GM10266 (cell line): ENCODE measurements around the gene TMEM119.

Experiments
- DNase-seq: peaks from one replicate; pipeline ENCODE4 v3.0.0; 2012; ENCODE audit errors: extremely low spot score
- TF ChIP-seq, protein P1 (sequence below): IDR thresholded peaks from 2 replicates; pipeline ENCODE4 v1.5.1; 2012; ENCODE audit warnings: mild to moderate bottlenecking, low read depth; ENCODE audit not compliant: control insufficient read depth, insufficient read depth; ENCODE audit errors: missing control alignments

Gene TMEM119

DNA sequence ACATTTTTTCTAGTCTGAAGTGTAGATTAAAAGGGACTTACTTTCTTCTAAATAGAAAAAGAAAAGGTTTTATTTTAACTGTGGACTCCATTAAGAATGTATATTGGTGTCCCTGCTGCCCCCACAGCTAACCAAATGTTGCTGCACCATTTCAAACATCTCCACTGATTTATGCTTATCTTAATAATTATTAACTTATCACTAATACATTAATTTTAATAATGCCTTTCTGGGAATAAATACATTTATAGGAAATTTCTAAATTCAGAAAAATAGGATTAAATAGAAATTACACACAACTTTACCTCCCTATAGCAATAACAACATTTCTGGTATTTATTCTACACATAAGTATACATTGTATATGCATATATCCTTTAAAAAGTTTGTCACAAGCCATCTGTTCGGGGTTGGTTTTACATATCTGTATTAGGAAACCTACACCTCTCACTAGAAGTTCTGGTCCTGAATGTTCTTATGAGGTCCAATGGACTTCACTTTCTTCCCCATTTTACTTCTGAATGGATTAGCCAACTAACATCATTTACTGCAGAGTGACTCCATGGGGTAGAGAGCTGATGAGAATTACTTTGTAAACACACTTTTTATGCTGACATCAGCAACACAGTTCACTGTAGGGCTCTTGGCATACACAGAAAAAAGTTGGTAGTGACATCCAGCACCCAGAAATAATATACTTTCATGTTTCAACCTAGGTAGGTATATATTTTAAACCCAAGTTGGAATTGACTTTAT is 45.2 kb upstream of the TMEM119 start:
- DNase-seq, result no peak
- TF ChIP-seq, protein P1, sequence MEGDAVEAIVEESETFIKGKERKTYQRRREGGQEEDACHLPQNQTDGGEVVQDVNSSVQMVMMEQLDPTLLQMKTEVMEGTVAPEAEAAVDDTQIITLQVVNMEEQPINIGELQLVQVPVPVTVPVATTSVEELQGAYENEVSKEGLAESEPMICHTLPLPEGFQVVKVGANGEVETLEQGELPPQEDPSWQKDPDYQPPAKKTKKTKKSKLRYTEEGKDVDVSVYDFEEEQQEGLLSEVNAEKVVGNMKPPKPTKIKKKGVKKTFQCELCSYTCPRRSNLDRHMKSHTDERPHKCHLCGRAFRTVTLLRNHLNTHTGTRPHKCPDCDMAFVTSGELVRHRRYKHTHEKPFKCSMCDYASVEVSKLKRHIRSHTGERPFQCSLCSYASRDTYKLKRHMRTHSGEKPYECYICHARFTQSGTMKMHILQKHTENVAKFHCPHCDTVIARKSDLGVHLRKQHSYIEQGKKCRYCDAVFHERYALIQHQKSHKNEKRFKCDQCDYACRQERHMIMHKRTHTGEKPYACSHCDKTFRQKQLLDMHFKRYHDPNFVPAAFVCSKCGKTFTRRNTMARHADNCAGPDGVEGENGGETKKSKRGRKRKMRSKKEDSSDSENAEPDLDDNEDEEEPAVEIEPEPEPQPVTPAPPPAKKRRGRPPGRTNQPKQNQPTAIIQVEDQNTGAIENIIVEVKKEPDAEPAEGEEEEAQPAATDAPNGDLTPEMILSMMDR, result no peak

DNA sequence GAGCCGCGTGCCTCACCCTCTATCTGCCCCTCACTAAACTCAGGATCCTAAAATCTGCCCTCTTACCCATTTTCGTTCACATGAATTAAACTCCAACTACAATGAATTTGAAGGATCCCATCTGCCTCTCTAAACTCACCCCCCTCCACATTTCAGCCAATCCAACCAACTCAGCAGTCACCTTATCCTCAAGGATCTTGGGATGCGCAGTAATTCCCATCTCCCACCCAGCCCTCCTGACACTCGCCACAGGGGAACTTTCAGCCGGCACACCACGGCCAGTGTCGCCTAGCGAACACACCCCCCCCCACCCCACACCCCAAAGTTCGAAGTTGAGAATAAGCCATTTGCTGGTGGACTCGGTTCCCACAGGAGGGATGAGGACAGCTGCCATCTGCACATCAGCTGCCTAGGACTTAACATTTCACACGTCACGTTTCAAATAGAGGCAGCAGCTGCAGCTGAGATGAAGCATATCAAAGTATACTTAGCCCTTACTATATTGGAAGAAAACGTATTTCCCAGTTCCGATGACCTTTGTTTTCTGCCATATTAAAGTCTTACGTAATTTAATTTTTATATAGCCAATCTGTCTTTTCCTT is 44.5 kb upstream of the TMEM119 start:
- DNase-seq, result no peak
- TF ChIP-seq, protein P1, result no peak

- TF ChIP-seq, protein P1, result no peak
- DNase-seq, result no peak
Observed at GRCh38 chr12:108641446-108642268, 43.8 kb upstream of the TMEM119 start.

DNA sequence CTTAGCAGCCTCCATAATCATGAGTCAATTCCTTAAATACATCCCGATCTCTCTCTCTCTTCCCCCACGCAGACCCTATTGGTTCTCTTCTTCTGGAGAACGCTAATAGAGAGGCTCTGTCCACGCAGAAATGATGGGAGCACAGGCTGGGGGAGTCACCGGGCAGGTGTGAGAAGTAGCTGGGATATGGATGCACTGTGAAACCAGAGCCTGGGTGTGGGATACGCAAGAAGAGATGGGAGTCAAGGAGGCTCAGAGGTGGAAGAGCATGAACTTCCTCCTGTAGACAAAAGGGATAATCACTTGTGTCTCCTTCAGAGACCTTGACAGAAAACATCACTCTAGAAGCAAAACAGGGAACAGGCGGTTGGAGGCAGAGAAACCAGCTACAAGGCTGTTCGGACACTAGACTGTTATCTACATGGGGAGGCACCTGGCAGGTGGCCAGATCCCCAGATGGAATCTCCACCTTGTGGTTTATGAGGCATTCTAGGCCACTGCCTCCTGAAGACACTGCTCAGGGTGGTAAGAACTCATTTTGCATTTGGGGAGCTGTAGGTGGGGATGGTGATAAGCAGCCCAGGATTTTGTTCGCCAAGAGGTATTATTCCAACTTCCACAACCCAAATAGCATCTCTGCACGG is 43.0 kb upstream of the TMEM119 start:
- no peak for DNase-seq
- TF ChIP-seq, protein P1, result no peak

- TF ChIP-seq, protein P1, result no peak
- DNase-seq, result no peak
Observed at GRCh38 chr12:108638997-108639822, 41.3 kb upstream of the TMEM119 start.

DNA sequence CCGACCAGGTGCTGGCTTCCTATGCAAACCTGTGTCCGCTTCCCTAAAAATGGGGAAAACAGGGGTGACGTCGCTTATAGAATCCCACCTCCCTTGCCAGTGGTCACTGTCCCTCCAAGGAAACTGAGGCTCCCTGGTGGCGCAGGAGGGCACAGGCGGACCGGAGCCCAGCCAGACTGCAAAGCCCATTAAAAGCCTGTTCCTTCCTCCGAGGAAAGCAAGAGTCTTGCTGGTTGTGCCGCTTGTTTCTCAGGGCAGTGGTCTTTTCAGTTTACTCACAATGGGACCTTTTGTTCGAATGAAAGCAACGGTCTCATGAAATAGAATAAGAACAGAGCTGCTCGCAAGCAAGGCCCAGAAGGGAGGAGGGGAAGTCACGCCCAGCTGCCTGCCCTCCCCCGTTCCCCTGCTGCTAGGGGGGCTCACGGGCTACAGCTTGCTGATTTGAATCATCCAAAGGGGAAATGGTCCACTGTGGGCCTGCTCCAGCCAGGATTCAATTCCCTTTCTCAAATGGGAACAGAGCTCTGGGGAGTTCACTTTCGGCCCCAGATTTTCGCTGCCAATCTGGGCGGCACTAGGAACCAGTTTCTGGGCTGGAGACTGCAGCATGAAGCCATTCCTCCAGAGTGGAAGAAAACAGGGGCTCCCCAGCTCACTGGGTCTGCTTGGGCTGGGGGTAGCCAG is 40.4 kb upstream of the TMEM119 start:
- no peak for DNase-seq
- TF ChIP-seq, protein P1, result no peak
